WTC11 (cell line): ENCODE results near the gene GRIFIN. TPM values are rescaled to one million over a fixed set of nuclear protein-coding genes. Genes with fewer than 3 reads are reported as not detected.

Source experiments
- ATAC-seq: fragments of 200-7000 bp; cut with Tn5 transposase; 2 replicates; pipeline ENCODE4 v1.10.0; 2021; ENCODE audit warnings: mild to moderate bottlenecking, moderate library complexity
- CTCF ChIA-PET: fragments of 300-600 bp; sonication (Branson Sonifier 250); formaldehyde crosslinking; loops from one replicate; lab custom pipeline; 2021; ENCODE audit warnings: antibody characterized with exemption; lab: Charles Lee
- POLR2A ChIA-PET: fragments of 350-600 bp; sonication (Branson Sonifier 250); formaldehyde crosslinking; loops from one replicate; lab custom pipeline; 2021; ENCODE audit warnings: antibody characterized with exemption; lab: Charles Lee
- DNase-seq: peaks from one replicate; pipeline ENCODE4 v3.0.0; 2021; ENCODE audit warnings: low spot score
- H3K27ac Mint-ChIP-seq: 2 replicates; pipeline ENCODE4 v1.8.0; 2021; ENCODE audit warnings: mixed read lengths
- H3K27me3 Mint-ChIP-seq: 2 replicates; pipeline ENCODE4 v1.8.0; 2021; ENCODE audit warnings: low read depth, mild to moderate bottlenecking, moderate library complexity, mixed read lengths
- H3K36me3 Mint-ChIP-seq: 2 replicates; pipeline ENCODE4 v1.8.0; 2021; ENCODE audit warnings: mixed read lengths
- H3K4me1 Mint-ChIP-seq: 2 replicates; pipeline ENCODE4 v1.8.0; 2022; ENCODE audit warnings: mixed read lengths
- H3K4me3 Mint-ChIP-seq: 2 replicates; pipeline ENCODE4 v1.8.0; 2021; ENCODE audit warnings: mild to moderate bottlenecking, moderate library complexity, mixed read lengths
- H3K9me3 Mint-ChIP-seq: 2 replicates; pipeline ENCODE4 v1.8.0; 2021; ENCODE audit warnings: mixed read lengths
- CREB1 ChIP-seq: sonication (generic); formaldehyde crosslinking; IDR thresholded peaks from 2 replicates; pipeline ENCODE4 v1.8.0; 2023; ENCODE audit warnings: mild to moderate bottlenecking, missing genetic modification reagents
- E2F4 ChIP-seq: sonication (generic); formaldehyde crosslinking; IDR thresholded peaks from 2 replicates; pipeline ENCODE4 v1.8.1; 2022; ENCODE audit warnings: low read depth, mild to moderate bottlenecking, moderate library complexity, missing genetic modification reagents, borderline replicate concordance
- E2F5 ChIP-seq: sonication (generic); formaldehyde crosslinking; IDR thresholded peaks from 2 replicates; pipeline ENCODE4 v1.8.1; 2022; ENCODE audit warnings: mild to moderate bottlenecking, moderate library complexity, missing genetic modification reagents
- ELF4 ChIP-seq: sonication (generic); formaldehyde crosslinking; IDR thresholded peaks from 2 replicates; pipeline ENCODE4 v1.8.1; 2022; ENCODE audit warnings: low read depth, mild to moderate bottlenecking, moderate library complexity, missing genetic modification reagents
- ERG ChIP-seq: fragments of 250-450 bp; sonication (Bioruptor Pico); IDR thresholded peaks from 2 replicates; pipeline ENCODE4 v1.8.0; 2021; ENCODE audit warnings: mild to moderate bottlenecking
- GRHL2 ChIP-seq: fragments of 250-450 bp; sonication (Bioruptor Pico); IDR thresholded peaks from 2 replicates; pipeline ENCODE4 v1.8.0; 2022; ENCODE audit warnings: mild to moderate bottlenecking, moderate library complexity; ENCODE audit not compliant: insufficient replicate concordance, severe bottlenecking
- NR3C1 ChIP-seq: sonication (generic); formaldehyde crosslinking; conservative IDR thresholded peaks from 2 replicates; pipeline ENCODE4 v1.8.1; 2023; ENCODE audit warnings: low read depth, mild to moderate bottlenecking, missing genetic modification reagents
- RELA ChIP-seq: sonication (generic); formaldehyde crosslinking; IDR thresholded peaks from 2 replicates; pipeline ENCODE4 v1.8.1; 2022; ENCODE audit warnings: missing genetic modification reagents, mild to moderate bottlenecking, borderline replicate concordance
- SMAD3 ChIP-seq: sonication (generic); formaldehyde crosslinking; IDR thresholded peaks from 2 replicates; pipeline ENCODE4 v1.8.0; 2022; ENCODE audit warnings: missing genetic modification reagents, mild to moderate bottlenecking, borderline replicate concordance
- TP53 ChIP-seq: sonication (generic); formaldehyde crosslinking; IDR thresholded peaks from 2 replicates; pipeline ENCODE4 v1.8.1; 2023; ENCODE audit warnings: mild to moderate bottlenecking, missing genetic modification reagents
- ZBTB43 ChIP-seq: sonication (generic); formaldehyde crosslinking; IDR thresholded peaks from 2 replicates; pipeline ENCODE4 v1.8.1; 2023; ENCODE audit warnings: mild to moderate bottlenecking, missing genetic modification reagents
- ZNF281 ChIP-seq: sonication (generic); formaldehyde crosslinking; IDR thresholded peaks from 2 replicates; pipeline ENCODE4 v1.8.0; 2023; ENCODE audit warnings: mild to moderate bottlenecking, missing genetic modification reagents
- ZNF317 ChIP-seq: sonication (generic); formaldehyde crosslinking; IDR thresholded peaks from 2 replicates; pipeline ENCODE4 v1.8.1; 2023; ENCODE audit warnings: low read depth, mild to moderate bottlenecking, moderate library complexity, missing genetic modification reagents, borderline replicate concordance
- ZNF416 ChIP-seq: fragments of 250-450 bp; sonication (Bioruptor Pico); IDR thresholded peaks from 2 replicates; pipeline ENCODE4 v1.9.0; 2021; ENCODE audit warnings: mild to moderate bottlenecking, inconsistent platforms
- total RNA-seq: library from RNA; stranded (reverse); gene quantifications from 3 replicates; pipeline ENCODE4 v1.2.3, GENCODE V29; 2021
- TF ChIP-seq, protein P1 (sequence below): sonication (generic); formaldehyde crosslinking; IDR thresholded peaks from 2 replicates; pipeline ENCODE4 v1.8.1; 2023; ENCODE audit warnings: mild to moderate bottlenecking, missing genetic modification reagents, moderate library complexity
- TF ChIP-seq, protein P2 (sequence below): sonication (generic); formaldehyde crosslinking; IDR thresholded peaks from 2 replicates; pipeline ENCODE4 v1.8.0; 2022; ENCODE audit warnings: mild to moderate bottlenecking, missing genetic modification reagents
- TF ChIP-seq, protein P3 (sequence below): sonication (generic); formaldehyde crosslinking; IDR thresholded peaks from 2 replicates; pipeline ENCODE4 v1.8.1; 2023; ENCODE audit warnings: mild to moderate bottlenecking, missing genetic modification reagents, borderline replicate concordance
- TF ChIP-seq, protein P4 (sequence below): fragments of 250-450 bp; sonication (Bioruptor Pico); IDR thresholded peaks from 2 replicates; pipeline ENCODE4 v1.9.0; 2021; ENCODE audit warnings: mild to moderate bottlenecking, borderline replicate concordance

Gene GRIFIN
- total RNA-seq, 1 experiment from 2014 or later = not detected

DNA sequence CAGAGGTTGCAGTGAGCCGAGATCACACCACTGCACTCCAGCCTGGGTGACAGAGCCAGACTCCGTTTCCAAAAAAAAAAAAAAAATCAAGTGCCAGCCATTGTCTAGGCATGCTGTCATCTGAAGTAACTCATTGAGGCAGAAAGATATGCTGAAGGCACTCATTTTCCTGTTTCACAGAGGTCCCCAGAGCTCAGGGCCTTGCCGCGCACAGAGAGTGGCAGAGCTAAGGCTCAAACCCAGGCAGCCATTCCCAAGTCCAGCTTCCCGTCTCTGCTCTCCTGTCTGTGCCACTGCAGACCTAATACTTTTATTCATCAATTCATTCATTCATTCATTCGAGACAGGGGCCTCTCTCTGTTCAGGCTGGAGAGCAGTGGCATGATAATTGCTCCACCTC lies 3.5 kb downstream of the GRIFIN start:
- CTCF ChIA-PET = interaction anchor here (0.9 to 9.8 kb wide), 3 partner anchors 21 to 251 kb away, joined by 3 to 288 read pairs (median 66); no protein-coding TSS in a partner anchor
- Mint-ChIP-seq H3K4me1 (peaks cover 39% of the 10 kb centered on the region), H3K27ac (no peak overlapping the region), H3K9me3 (no peaks in the 10 kb centered on the region), H3K27me3 (no peaks in the 10 kb centered on the region), H3K4me3 (no peak overlapping the region), H3K36me3 (no peaks in the 10 kb centered on the region)
- TF ChIP-seq, protein P1, sequence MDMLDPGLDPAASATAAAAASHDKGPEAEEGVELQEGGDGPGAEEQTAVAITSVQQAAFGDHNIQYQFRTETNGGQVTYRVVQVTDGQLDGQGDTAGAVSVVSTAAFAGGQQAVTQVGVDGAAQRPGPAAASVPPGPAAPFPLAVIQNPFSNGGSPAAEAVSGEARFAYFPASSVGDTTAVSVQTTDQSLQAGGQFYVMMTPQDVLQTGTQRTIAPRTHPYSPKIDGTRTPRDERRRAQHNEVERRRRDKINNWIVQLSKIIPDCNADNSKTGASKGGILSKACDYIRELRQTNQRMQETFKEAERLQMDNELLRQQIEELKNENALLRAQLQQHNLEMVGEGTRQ (CRISPR knock-in tag) = no peak
- TF ChIP-seq ELF4 (CRISPR knock-in tag) (no peak), RELA (CRISPR knock-in tag) (no peak), CREB1 (CRISPR knock-in tag) (no peak), GRHL2 (CRISPR knock-in tag) (no peak), ZNF317 (CRISPR knock-in tag) (no peak), ZNF416 (CRISPR knock-in tag) (no peak), SMAD3 (no peak), E2F5 (CRISPR knock-in tag) (no peak), ZNF281 (no peak), ERG (CRISPR knock-in tag) (no peak), NR3C1 (CRISPR knock-in tag) (no peak), TP53 (CRISPR knock-in tag) (no peak), E2F4 (CRISPR knock-in tag) (no peak), ZBTB43 (no peak)
- TF ChIP-seq, protein P2, sequence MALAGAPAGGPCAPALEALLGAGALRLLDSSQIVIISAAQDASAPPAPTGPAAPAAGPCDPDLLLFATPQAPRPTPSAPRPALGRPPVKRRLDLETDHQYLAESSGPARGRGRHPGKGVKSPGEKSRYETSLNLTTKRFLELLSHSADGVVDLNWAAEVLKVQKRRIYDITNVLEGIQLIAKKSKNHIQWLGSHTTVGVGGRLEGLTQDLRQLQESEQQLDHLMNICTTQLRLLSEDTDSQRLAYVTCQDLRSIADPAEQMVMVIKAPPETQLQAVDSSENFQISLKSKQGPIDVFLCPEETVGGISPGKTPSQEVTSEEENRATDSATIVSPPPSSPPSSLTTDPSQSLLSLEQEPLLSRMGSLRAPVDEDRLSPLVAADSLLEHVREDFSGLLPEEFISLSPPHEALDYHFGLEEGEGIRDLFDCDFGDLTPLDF (CRISPR knock-in tag) = no peak
- TF ChIP-seq, protein P3, sequence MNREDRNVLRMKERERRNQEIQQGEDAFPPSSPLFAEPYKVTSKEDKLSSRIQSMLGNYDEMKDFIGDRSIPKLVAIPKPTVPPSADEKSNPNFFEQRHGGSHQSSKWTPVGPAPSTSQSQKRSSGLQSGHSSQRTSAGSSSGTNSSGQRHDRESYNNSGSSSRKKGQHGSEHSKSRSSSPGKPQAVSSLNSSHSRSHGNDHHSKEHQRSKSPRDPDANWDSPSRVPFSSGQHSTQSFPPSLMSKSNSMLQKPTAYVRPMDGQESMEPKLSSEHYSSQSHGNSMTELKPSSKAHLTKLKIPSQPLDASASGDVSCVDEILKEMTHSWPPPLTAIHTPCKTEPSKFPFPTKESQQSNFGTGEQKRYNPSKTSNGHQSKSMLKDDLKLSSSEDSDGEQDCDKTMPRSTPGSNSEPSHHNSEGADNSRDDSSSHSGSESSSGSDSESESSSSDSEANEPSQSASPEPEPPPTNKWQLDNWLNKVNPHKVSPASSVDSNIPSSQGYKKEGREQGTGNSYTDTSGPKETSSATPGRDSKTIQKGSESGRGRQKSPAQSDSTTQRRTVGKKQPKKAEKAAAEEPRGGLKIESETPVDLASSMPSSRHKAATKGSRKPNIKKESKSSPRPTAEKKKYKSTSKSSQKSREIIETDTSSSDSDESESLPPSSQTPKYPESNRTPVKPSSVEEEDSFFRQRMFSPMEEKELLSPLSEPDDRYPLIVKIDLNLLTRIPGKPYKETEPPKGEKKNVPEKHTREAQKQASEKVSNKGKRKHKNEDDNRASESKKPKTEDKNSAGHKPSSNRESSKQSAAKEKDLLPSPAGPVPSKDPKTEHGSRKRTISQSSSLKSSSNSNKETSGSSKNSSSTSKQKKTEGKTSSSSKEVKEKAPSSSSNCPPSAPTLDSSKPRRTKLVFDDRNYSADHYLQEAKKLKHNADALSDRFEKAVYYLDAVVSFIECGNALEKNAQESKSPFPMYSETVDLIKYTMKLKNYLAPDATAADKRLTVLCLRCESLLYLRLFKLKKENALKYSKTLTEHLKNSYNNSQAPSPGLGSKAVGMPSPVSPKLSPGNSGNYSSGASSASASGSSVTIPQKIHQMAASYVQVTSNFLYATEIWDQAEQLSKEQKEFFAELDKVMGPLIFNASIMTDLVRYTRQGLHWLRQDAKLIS (CRISPR knock-in tag) = no peak
- TF ChIP-seq, protein P4, sequence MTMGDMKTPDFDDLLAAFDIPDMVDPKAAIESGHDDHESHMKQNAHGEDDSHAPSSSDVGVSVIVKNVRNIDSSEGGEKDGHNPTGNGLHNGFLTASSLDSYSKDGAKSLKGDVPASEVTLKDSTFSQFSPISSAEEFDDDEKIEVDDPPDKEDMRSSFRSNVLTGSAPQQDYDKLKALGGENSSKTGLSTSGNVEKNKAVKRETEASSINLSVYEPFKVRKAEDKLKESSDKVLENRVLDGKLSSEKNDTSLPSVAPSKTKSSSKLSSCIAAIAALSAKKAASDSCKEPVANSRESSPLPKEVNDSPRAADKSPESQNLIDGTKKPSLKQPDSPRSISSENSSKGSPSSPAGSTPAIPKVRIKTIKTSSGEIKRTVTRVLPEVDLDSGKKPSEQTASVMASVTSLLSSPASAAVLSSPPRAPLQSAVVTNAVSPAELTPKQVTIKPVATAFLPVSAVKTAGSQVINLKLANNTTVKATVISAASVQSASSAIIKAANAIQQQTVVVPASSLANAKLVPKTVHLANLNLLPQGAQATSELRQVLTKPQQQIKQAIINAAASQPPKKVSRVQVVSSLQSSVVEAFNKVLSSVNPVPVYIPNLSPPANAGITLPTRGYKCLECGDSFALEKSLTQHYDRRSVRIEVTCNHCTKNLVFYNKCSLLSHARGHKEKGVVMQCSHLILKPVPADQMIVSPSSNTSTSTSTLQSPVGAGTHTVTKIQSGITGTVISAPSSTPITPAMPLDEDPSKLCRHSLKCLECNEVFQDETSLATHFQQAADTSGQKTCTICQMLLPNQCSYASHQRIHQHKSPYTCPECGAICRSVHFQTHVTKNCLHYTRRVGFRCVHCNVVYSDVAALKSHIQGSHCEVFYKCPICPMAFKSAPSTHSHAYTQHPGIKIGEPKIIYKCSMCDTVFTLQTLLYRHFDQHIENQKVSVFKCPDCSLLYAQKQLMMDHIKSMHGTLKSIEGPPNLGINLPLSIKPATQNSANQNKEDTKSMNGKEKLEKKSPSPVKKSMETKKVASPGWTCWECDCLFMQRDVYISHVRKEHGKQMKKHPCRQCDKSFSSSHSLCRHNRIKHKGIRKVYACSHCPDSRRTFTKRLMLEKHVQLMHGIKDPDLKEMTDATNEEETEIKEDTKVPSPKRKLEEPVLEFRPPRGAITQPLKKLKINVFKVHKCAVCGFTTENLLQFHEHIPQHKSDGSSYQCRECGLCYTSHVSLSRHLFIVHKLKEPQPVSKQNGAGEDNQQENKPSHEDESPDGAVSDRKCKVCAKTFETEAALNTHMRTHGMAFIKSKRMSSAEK (CRISPR knock-in tag) = no peak
- POLR2A ChIA-PET = no interaction called here
- ATAC-seq (no peak), DNase-seq (no peak)
